MCF 10A (cell line): ENCODE data around the gene C9orf50. TPM values are rescaled to one million over a fixed set of nuclear protein-coding genes. Genes with fewer than 3 reads are reported as not detected.
A peak's percentile ranks its signal among the peaks of the same experiment; 100 is the strongest.

Experiments
- BruUV-seq: library from RNA; stranded (reverse); fragments of 400-500 nt; replicated peaks from 2 replicates; lab custom pipeline; 2021; lab: Mats Ljungman, UMichigan
- CTCF ChIA-PET: fragments of 300-600 bp; sonication (Branson Sonifier 250); formaldehyde crosslinking; extraction: SDS; loops from one replicate; lab custom pipeline; 2021; ENCODE audit warnings: antibody characterized with exemption, inconsistent platforms; lab: Yijun Ruan, JAX
- POLR2A ChIA-PET: fragments of 300-600, 350-650 bp; sonication (Branson Sonifier 250); formaldehyde crosslinking; extraction: SDS; loops from one replicate; lab custom pipeline; 2020; ENCODE audit warnings: antibody characterized with exemption, inconsistent platforms; lab: Yijun Ruan, JAX
- DNase-seq: peaks from one replicate; pipeline ENCODE4 v3.0.0-alpha.2; 2018; ENCODE audit not compliant: unreplicated experiment
- H3K27ac Mint-ChIP-seq: one replicate; pipeline ENCODE4 v1.8.0; 2022; ENCODE audit warnings: mild to moderate bottlenecking, low read depth, mixed read lengths; ENCODE audit not compliant: unreplicated experiment
- H3K27me3 Mint-ChIP-seq: one replicate; pipeline ENCODE4 v1.8.0; 2022; ENCODE audit warnings: mixed read lengths; ENCODE audit not compliant: insufficient read depth, unreplicated experiment
- H3K36me3 Mint-ChIP-seq: one replicate; pipeline ENCODE4 v1.8.0; 2022; ENCODE audit warnings: mild to moderate bottlenecking, moderate library complexity, mixed read lengths; ENCODE audit not compliant: insufficient read depth, unreplicated experiment
- H3K4me1 Mint-ChIP-seq: one replicate; pipeline ENCODE4 v1.8.0; 2022; ENCODE audit warnings: mixed read lengths; ENCODE audit not compliant: insufficient read depth, unreplicated experiment
- H3K4me3 Mint-ChIP-seq: one replicate; pipeline ENCODE4 v1.8.0; 2022; ENCODE audit warnings: mild to moderate bottlenecking, moderate library complexity, mixed read lengths; ENCODE audit not compliant: unreplicated experiment
- H3K9me3 Mint-ChIP-seq: one replicate; pipeline ENCODE4 v1.8.0; 2022; ENCODE audit warnings: mixed read lengths; ENCODE audit not compliant: unreplicated experiment
- CTCF ChIP-seq: fragments of 200-600 bp; IDR thresholded peaks from one replicate; pipeline ENCODE4 v1.8.0; 2022; ENCODE audit warnings: antibody characterized with exemption, mild to moderate bottlenecking; ENCODE audit not compliant: unreplicated experiment
- intact Hi-C: fragments of 100-400 bp; cut with micrococcal nuclease; formaldehyde crosslinking; loops from 2 replicates; pipeline ENCODE4 v1.14.1; 2022
- total RNA-seq: library from RNA; stranded (reverse); gene quantifications from 2 replicates; pipeline ENCODE4 v1.2.3, GENCODE V29; 2022

The C9orf50 gene
- total RNA-seq, 1 experiment from 2014 or later: not detected

GRCh38 chr9:129608561-129609481 is 12.1 kb downstream of the C9orf50 start:
- intact Hi-C loops: loop anchor here (5.0 kb wide), 2 partner anchors 122 to 277 kb away; no protein-coding TSS in a partner anchor
- Mint-ChIP-seq H3K9me3 (no peaks in the 10 kb centered on the region), H3K36me3 (no peaks in the 10 kb centered on the region), H3K27me3 (no peaks in the 10 kb centered on the region), H3K4me1 (peaks cover 13% of the 10 kb centered on the region), H3K27ac (no peak overlapping the region), H3K4me3 (no peak overlapping the region)
- ChIA-PET CTCF (interaction anchor here (0.5 to 2.7 kb wide), 14 partner anchors 12 to 600 kb away, joined by 3 to 25 read pairs (median 5); no protein-coding TSS in a partner anchor), POLR2A (interaction anchor here (0.9 to 2.9 kb wide), 6 partner anchors 15 to 470 kb away, joined by 3 to 13 read pairs (median 4); no protein-coding TSS in a partner anchor)
- BruUV-seq: no TSS peak
- TF ChIP-seq CTCF: no peak
- no peak for DNase-seq

- peak overlapping the region; percentile 7 for H3K27ac Mint-ChIP-seq
- no peak for TF ChIP-seq CTCF
- intact Hi-C loops: loop anchor here (1.0 to 5.0 kb wide), 3 partner anchors 120 to 433 kb away; no protein-coding TSS in a partner anchor
- DNase-seq: no peak
- H3K9me3 Mint-ChIP-seq: no peaks in the 10 kb centered on the region
- BruUV-seq: no TSS peak
- H3K27me3 Mint-ChIP-seq: no peaks in the 10 kb centered on the region
- CTCF ChIA-PET: interaction anchor here (0.5 to 2.1 kb wide), 11 partner anchors 17 to 818 kb away, joined by 3 to 11 read pairs (median 5); no protein-coding TSS in a partner anchor
- H3K36me3 Mint-ChIP-seq: no peaks in the 10 kb centered on the region
- H3K4me1 Mint-ChIP-seq: peaks cover 13% of the 10 kb centered on the region
- POLR2A ChIA-PET: interaction anchor here (0.6 to 2.9 kb wide), 7 partner anchors 19 to 467 kb away, joined by 3 to 13 read pairs (median 6); partner anchors contain the start of gene NTMT1
- H3K4me3 Mint-ChIP-seq: no peak overlapping the region
Observed at GRCh38 chr9:129607027-129607387, 13.9 kb downstream of the C9orf50 start.

- no peaks in the 10 kb centered on the region for H3K9me3 Mint-ChIP-seq
- peaks cover 13% of the 10 kb centered on the region for H3K4me1 Mint-ChIP-seq
- POLR2A ChIA-PET: interaction anchor here (0.6 to 2.9 kb wide), 8 partner anchors 20 to 467 kb away, joined by 3 to 13 read pairs (median 5); partner anchors contain the start of gene NTMT1
- no peak overlapping the region for H3K4me3 Mint-ChIP-seq
- intact Hi-C loops: loop anchor here (1.0 to 5.0 kb wide), 3 partner anchors 119 to 432 kb away; no protein-coding TSS in a partner anchor
- no peak overlapping the region for H3K27ac Mint-ChIP-seq
- no peaks in the 10 kb centered on the region for H3K27me3 Mint-ChIP-seq
- CTCF ChIA-PET: interaction anchor here (0.6 to 2.1 kb wide), 13 partner anchors 10 to 818 kb away, joined by 3 to 11 read pairs (median 3); no protein-coding TSS in a partner anchor
- BruUV-seq: no TSS peak
- no peak for TF ChIP-seq CTCF
- DNase-seq: no peak
- no peaks in the 10 kb centered on the region for H3K36me3 Mint-ChIP-seq
Observed at GRCh38 chr9:129606161-129607026, 14.5 kb downstream of the C9orf50 start.
